ENCODE data around the gene MALT1. TPM values are rescaled to one million over a fixed set of nuclear protein-coding genes. Genes with fewer than 3 reads are reported as not detected.
"Not testable (repeated sequence)": the region's sequence is repeated elsewhere in the genome, so short reads cannot be mapped to it uniquely, and the experiment has no call there.

Gene MALT1
- total RNA-seq, 1 donor from 2014 or later = 14.1 TPM

- H3K4me1 Mint-ChIP-seq (ENCODE audit: low read depth) = no peaks in the 10 kb centered on the region
- peaks cover 11% of the 10 kb centered on the region for H3K36me3 Mint-ChIP-seq (ENCODE audit: insufficient read depth)
- TF ChIP-seq CTCF (IDR thresholded peaks at IDR 0.05; ENCODE audit: unreplicated experiment) = no peak
- peaks cover 6% of the 10 kb centered on the region for H3K27me3 Mint-ChIP-seq
- peaks cover 2% of the 10 kb centered on the region for H3K9me3 Mint-ChIP-seq (ENCODE audit: low read depth)
- no peak overlapping the region for H3K4me3 Mint-ChIP-seq (ENCODE audit: low read depth)
- DNase-seq (ENCODE audit: low spot score, unreplicated experiment) = no peak
- no peak overlapping the region for H3K27ac Mint-ChIP-seq
These were observed 83.3 kb downstream of the MALT1 start for GRCh38 chr18:58754544-58755068.

DNA sequence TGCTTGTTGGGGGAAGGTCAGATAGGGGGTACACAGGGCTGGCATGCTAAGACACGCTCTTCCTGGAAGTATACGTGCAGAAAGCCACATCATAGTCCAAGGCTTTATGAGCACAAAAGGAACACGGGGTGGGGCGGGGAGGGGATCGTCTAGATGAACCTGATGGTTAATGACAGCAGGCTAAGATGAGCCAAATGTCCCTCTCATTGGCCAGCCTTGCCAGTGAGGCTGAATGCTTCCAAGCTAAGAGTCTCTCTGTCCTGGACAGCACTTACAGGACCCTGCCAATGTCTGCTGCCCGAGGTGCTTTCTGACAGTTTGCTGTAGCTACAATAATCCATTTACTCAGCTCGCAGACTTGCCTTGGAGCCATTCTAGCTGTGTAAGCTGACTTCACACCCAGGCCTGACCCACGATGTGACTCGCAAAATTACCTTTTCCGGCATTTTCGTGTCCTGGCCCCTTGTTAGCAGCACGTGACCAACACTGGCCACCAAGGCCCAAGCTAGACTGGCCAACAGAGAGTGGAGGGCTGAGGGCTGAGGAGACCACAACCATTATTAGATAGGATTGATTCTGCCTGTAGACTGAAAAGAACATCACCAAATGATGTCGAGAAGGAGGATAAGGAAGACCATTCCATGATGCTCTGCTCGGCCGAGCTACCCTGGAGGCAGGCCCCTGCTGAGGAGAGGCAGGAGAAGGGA is 84.2 kb downstream of the MALT1 start:
- no peaks in the 10 kb centered on the region for H3K4me1 Mint-ChIP-seq (ENCODE audit: low read depth)
- H3K27ac Mint-ChIP-seq = no peak overlapping the region
- no peaks in the 10 kb centered on the region for H3K9me3 Mint-ChIP-seq (ENCODE audit: low read depth)
- H3K4me3 Mint-ChIP-seq (ENCODE audit: low read depth) = no peak overlapping the region
- H3K27me3 Mint-ChIP-seq = peaks cover 10% of the 10 kb centered on the region
- peaks cover 3% of the 10 kb centered on the region for H3K36me3 Mint-ChIP-seq (ENCODE audit: insufficient read depth)
- DNase-seq (ENCODE audit: low spot score, unreplicated experiment) = no peak
- TF ChIP-seq CTCF (IDR thresholded peaks at IDR 0.05; ENCODE audit: unreplicated experiment) = no peak

DNA sequence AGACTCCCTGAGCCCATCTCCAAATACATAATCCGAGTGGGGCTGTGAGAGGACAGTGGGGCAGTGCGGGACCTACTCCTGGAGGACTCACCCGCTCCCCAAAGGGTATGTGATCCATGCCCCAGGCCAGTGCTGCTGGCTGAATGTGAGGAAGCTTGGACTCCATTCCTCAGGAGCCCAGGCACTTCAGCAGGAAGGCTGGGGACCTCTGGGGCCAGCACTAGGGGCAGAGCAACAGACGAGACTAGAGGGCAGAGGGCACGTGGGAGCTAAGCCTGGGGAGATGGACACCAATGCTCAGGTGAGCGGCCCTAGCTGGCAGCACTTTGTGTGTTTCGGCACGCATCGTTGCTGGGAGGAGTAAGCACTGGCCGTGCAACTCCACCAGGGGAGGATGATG is 84.9 kb downstream of the MALT1 start:
- Mint-ChIP-seq H3K4me1 (ENCODE audit: low read depth) (no peaks in the 10 kb centered on the region), H3K36me3 (ENCODE audit: insufficient read depth) (no peaks in the 10 kb centered on the region), H3K27me3 (peaks cover 10% of the 10 kb centered on the region), H3K9me3 (ENCODE audit: low read depth) (no peaks in the 10 kb centered on the region), H3K4me3 (ENCODE audit: low read depth) (no peak overlapping the region), H3K27ac (no peak overlapping the region)
- no peak for TF ChIP-seq CTCF (IDR thresholded peaks at IDR 0.05; ENCODE audit: unreplicated experiment)
- DNase-seq (ENCODE audit: low spot score, unreplicated experiment) = no peak

- no peaks in the 10 kb centered on the region for H3K9me3 Mint-ChIP-seq (ENCODE audit: low read depth)
- no peak for DNase-seq (ENCODE audit: low spot score, unreplicated experiment)
- no peak overlapping the region for H3K4me3 Mint-ChIP-seq (ENCODE audit: low read depth)
- no peaks in the 10 kb centered on the region for H3K36me3 Mint-ChIP-seq (ENCODE audit: insufficient read depth)
- TF ChIP-seq CTCF (IDR thresholded peaks at IDR 0.05; ENCODE audit: unreplicated experiment) = no peak
- no peak overlapping the region for H3K27ac Mint-ChIP-seq
- H3K4me1 Mint-ChIP-seq (ENCODE audit: low read depth) = no peaks in the 10 kb centered on the region
- H3K27me3 Mint-ChIP-seq = peaks cover 13% of the 10 kb centered on the region
These were observed 85.5 kb downstream of the MALT1 start for GRCh38 chr18:58756596-58757240.

- H3K36me3 Mint-ChIP-seq (ENCODE audit: insufficient read depth); H3K27ac Mint-ChIP-seq; DNase-seq (ENCODE audit: low spot score, unreplicated experiment); H3K4me3 Mint-ChIP-seq (ENCODE audit: low read depth); H3K9me3 Mint-ChIP-seq (ENCODE audit: low read depth); H3K4me1 Mint-ChIP-seq (ENCODE audit: low read depth): not testable (repeated sequence)
- peaks cover 13% of the 10 kb centered on the region for H3K27me3 Mint-ChIP-seq
These were observed 86.1 kb downstream of the MALT1 start for GRCh38 chr18:58757351-58757750.
